Keratinocyte (primary cell): ENCODE results near the gene STIM1. TPM values are rescaled to one million over a fixed set of nuclear protein-coding genes. Genes with fewer than 3 reads are reported as not detected.

ENCODE experiments used
- DNase-seq: peaks from one replicate; pipeline ENCODE4 v3.0.0-alpha.2; 2011; ENCODE audit warnings: low read depth, missing footprints, low spot score
- FAIRE-seq: peaks from 2 replicates; lab custom pipeline; 2011; peaks lifted over from hg19 to GRCh38; lab: Jason Lieb, UNC
- H2AFZ ChIP-seq: 2 replicates; pipeline ENCODE4 v1.6.0; 2012; ENCODE audit warnings: low read length, control low read depth, inconsistent platforms; ENCODE audit not compliant: control insufficient read depth
- H3K27ac ChIP-seq: 2 replicates; pipeline ENCODE4 v1.5.1; 2011; ENCODE audit warnings: low read length; ENCODE audit not compliant: control insufficient read depth, insufficient read depth
- H3K27me3 ChIP-seq: 3 replicates; pipeline ENCODE4 v1.6.0; 2011; ENCODE audit warnings: low read length; ENCODE audit not compliant: control insufficient read depth, insufficient read depth; ENCODE audit errors: extremely low read depth
- H3K36me3 ChIP-seq, 2 experiments: 2 replicates in 1 of 2; 3 replicates in 1 of 2; pipeline ENCODE4 v1.5.1; 2011; ENCODE audit warnings: low read length in 2 of 2, mild to moderate bottlenecking in 1 of 2; ENCODE audit not compliant: control insufficient read depth in 2 of 2, insufficient read depth in 2 of 2; ENCODE audit errors: extremely low read depth in 1 of 2
- H3K4me1 ChIP-seq: 3 replicates; pipeline ENCODE4 v1.5.1; 2011; ENCODE audit warnings: low read length; ENCODE audit not compliant: control insufficient read depth, insufficient read depth; ENCODE audit errors: extremely low read depth
- H3K4me2 ChIP-seq: 3 replicates; pipeline ENCODE4 v1.6.0; 2011; ENCODE audit warnings: low read depth, low read length; ENCODE audit not compliant: control insufficient read depth, insufficient read depth; ENCODE audit errors: extremely low read depth
- H3K4me3 ChIP-seq, 3 experiments: fragments of 200-600 bp in 1 of 3; sonication (generic) in 1 of 3; 2 replicates in 2 of 3; 3 replicates in 1 of 3; pipeline ENCODE4 v1.5.1; 2011 to 2016; ENCODE audit warnings: low read length in 3 of 3, mild to moderate bottlenecking in 3 of 3, control low read depth in 2 of 3, inconsistent platforms in 1 of 3, low read depth in 1 of 3, mixed read lengths in 1 of 3, mixed run types in 1 of 3, moderate library complexity in 1 of 3; ENCODE audit not compliant: control insufficient read depth in 2 of 3, insufficient read depth in 2 of 3; ENCODE audit errors: extremely low read depth in 1 of 3
- H3K79me2 ChIP-seq: 2 replicates; pipeline ENCODE4 v1.6.0; 2012; ENCODE audit warnings: low read length; ENCODE audit not compliant: control insufficient read depth, insufficient read depth
- H3K9ac ChIP-seq: 3 replicates; pipeline ENCODE4 v1.6.0; 2011; ENCODE audit warnings: low read length; ENCODE audit not compliant: control insufficient read depth, insufficient read depth; ENCODE audit errors: extremely low read depth
- H3K9me1 ChIP-seq: 3 replicates; pipeline ENCODE4 v1.6.0; 2011; ENCODE audit warnings: low read length; ENCODE audit not compliant: control insufficient read depth, insufficient read depth; ENCODE audit errors: extremely low read depth
- H3K9me3 ChIP-seq: 2 replicates; pipeline ENCODE4 v1.5.1; 2012; ENCODE audit warnings: low read depth, low read length; ENCODE audit not compliant: control insufficient read depth
- H4K20me1 ChIP-seq: 3 replicates; pipeline ENCODE4 v1.6.0; 2011; ENCODE audit warnings: low read length; ENCODE audit not compliant: control insufficient read depth, insufficient read depth; ENCODE audit errors: extremely low read depth
- EZH2 ChIP-seq: IDR thresholded peaks from one replicate; pipeline ENCODE4 v1.6.1; 2012; ENCODE audit warnings: inconsistent platforms, mild to moderate bottlenecking, low read length, moderate library complexity
- dilution Hi-C: fragments of 300-500 bp; cut with MboI; formaldehyde crosslinking; loops from one replicate; pipeline ENCODE4 v1.7.0; 2020; ENCODE audit warnings: low sequenced_read_pairs; ENCODE audit not compliant: extremely low pct_ligation_motif_present
- polyA plus RNA-seq, 5 experiments: library from polyadenylated mRNA; depleted of rRNA in 3 of 5; stranded (reverse) in 3 of 5; stranded (forward) in 1 of 5; unstranded in 1 of 5; fragments of >200 nt; gene quantifications; 1 replicate in 1 of 5; 2 replicates in 3 of 5; 3 replicates in 1 of 5; pipeline versions ENCODE4 v1.2.1 to v1.2.3, GENCODE V29; 2011 to 2012; ENCODE audit warnings: missing spikeins in 2 of 5, low read depth in 1 of 5, low replicate concordance in 1 of 5
- TF ChIP-seq, protein P1 (sequence below), 3 experiments: IDR thresholded peaks in 1 of 3; conservative IDR thresholded peaks in 1 of 3; optimal IDR thresholded peaks in 1 of 3; 2 replicates in 2 of 3; 3 replicates in 1 of 3; pipeline versions ENCODE3 to v1.5.1; 2011; ENCODE audit warnings: low read length in 3 of 3, mild to moderate bottlenecking in 3 of 3, moderate library complexity in 2 of 3, control low read depth in 1 of 3, inconsistent platforms in 1 of 3; ENCODE audit not compliant: insufficient read depth in 2 of 3; ENCODE audit errors: extremely low read depth in 1 of 3

STIM1 gene
- polyA plus RNA-seq, 1 donor (not counting 4 experiments of a cell fraction or from before 2014, with no cell fraction given) = 23.7 TPM

GRCh38 chr11:3936517-3936916, 81.1 kb downstream of the STIM1 start:
- TF ChIP-seq, protein P1, sequence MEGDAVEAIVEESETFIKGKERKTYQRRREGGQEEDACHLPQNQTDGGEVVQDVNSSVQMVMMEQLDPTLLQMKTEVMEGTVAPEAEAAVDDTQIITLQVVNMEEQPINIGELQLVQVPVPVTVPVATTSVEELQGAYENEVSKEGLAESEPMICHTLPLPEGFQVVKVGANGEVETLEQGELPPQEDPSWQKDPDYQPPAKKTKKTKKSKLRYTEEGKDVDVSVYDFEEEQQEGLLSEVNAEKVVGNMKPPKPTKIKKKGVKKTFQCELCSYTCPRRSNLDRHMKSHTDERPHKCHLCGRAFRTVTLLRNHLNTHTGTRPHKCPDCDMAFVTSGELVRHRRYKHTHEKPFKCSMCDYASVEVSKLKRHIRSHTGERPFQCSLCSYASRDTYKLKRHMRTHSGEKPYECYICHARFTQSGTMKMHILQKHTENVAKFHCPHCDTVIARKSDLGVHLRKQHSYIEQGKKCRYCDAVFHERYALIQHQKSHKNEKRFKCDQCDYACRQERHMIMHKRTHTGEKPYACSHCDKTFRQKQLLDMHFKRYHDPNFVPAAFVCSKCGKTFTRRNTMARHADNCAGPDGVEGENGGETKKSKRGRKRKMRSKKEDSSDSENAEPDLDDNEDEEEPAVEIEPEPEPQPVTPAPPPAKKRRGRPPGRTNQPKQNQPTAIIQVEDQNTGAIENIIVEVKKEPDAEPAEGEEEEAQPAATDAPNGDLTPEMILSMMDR (optimal IDR thresholded peaks at IDR 0.05 in 1 of 3, IDR thresholded peaks at IDR 0.05 in 1 of 3, conservative IDR thresholded peaks at IDR 0.05 in 1 of 3; ENCODE audit: extremely low read depth in 1 of 3, insufficient read depth in 2 of 3, low read length in 3 of 3) = no peak
- no peak for TF ChIP-seq EZH2
- no peaks in the 10 kb centered on the region for H3K36me3 ChIP-seq
- no peak for DNase-seq
- H3K9me1 ChIP-seq = peaks cover 2% of the 10 kb centered on the region
- H3K27ac ChIP-seq = no peak overlapping the region
- no peaks in the 10 kb centered on the region for H3K27me3 ChIP-seq
- H3K79me2 ChIP-seq = peaks cover 12% of the 10 kb centered on the region
- no peaks in the 10 kb centered on the region for H4K20me1 ChIP-seq
- no peaks in the 10 kb centered on the region for H3K9me3 ChIP-seq
- peaks cover 13% of the 10 kb centered on the region for H3K4me1 ChIP-seq
- FAIRE-seq = no peak
- H3K4me3 ChIP-seq = no peak overlapping the region
- dilution Hi-C loops = no loop called here
- no peak overlapping the region for H2AFZ ChIP-seq
- no peak overlapping the region for H3K9ac ChIP-seq
- no peak overlapping the region for H3K4me2 ChIP-seq

DNA sequence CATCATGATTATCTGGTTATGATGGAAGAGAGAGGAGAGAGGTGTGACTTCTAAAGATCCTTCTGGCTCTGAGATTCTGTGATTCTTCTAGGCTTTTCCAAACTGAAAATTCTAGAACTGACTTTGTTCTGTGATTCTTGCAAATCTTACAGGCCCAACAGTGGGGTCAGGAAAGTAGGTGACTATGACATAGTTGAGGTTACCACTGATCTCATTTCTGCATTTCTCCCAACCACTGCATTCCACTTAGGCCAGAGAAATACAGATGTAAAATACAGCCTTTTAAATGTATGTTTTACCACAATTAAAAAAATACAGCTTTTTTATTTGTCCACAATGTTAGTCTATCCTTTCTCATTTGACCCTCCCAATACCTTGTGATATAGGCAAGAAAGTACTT, 83.7 kb downstream of the STIM1 start:
- Histone ChIP-seq H3K27me3 (no peaks in the 10 kb centered on the region), H3K79me2 (peaks cover 11% of the 10 kb centered on the region), H3K4me1 (peaks cover 13% of the 10 kb centered on the region), H3K9ac (no peak overlapping the region), H2AFZ (no peak overlapping the region), H3K4me3 (no peak overlapping the region), H3K9me3 (no peaks in the 10 kb centered on the region), H3K9me1 (peaks cover 2% of the 10 kb centered on the region), H4K20me1 (peaks cover 3% of the 10 kb centered on the region), H3K27ac (no peak overlapping the region), H3K36me3 (no peaks in the 10 kb centered on the region), H3K4me2 (no peak overlapping the region)
- TF ChIP-seq, protein P1 (optimal IDR thresholded peaks at IDR 0.05 in 1 of 3, IDR thresholded peaks at IDR 0.05 in 1 of 3, conservative IDR thresholded peaks at IDR 0.05 in 1 of 3; ENCODE audit: extremely low read depth in 1 of 3, insufficient read depth in 2 of 3, low read length in 3 of 3) = no peak
- TF ChIP-seq EZH2 = no peak
- dilution Hi-C loops = no loop called here
- FAIRE-seq = no peak
- DNase-seq = no peak
